CD4-positive, CD25-positive, alpha-beta regulatory T cell (primary cell): ENCODE data around the gene APOL4. TPM values are rescaled to one million over a fixed set of nuclear protein-coding genes. Genes with fewer than 3 reads are reported as not detected.
"Not testable (repeated sequence)": the region's sequence is repeated elsewhere in the genome, so short reads cannot be mapped to it uniquely, and the experiment has no call there.

Experiments
- ATAC-seq, 2 donors: fragments of 150-1000 bp; cut with Tn5 transposase; one replicate each; pipeline ENCODE4 v1.10.0; 2021; ENCODE audit warnings: low read depth in 2 of 2, moderate number of reproducible peaks in 2 of 2, moderate library complexity in 1 of 2
- DNase-seq, 3 donors: peaks; one replicate each; pipeline versions ENCODE4 v3.0.0 to v3.0.0-alpha.2; 2012 to 2022; ENCODE audit warnings: mixed read lengths in 1 of 3
- H3K27ac ChIP-seq: one replicate; pipeline ENCODE4 v1.7.0; 2013; ENCODE audit warnings: mild to moderate bottlenecking, low read length; ENCODE audit not compliant: insufficient read depth, poor library complexity, severe bottlenecking
- H3K27me3 ChIP-seq: one replicate; pipeline ENCODE4 v1.7.0; 2013; ENCODE audit warnings: low read length; ENCODE audit not compliant: control insufficient read depth, insufficient read depth
- H3K36me3 ChIP-seq: one replicate; pipeline ENCODE4 v1.7.0; 2013; ENCODE audit warnings: mild to moderate bottlenecking, low read length, moderate library complexity; ENCODE audit not compliant: control insufficient read depth, insufficient read depth
- H3K4me1 ChIP-seq: 2 replicates; pipeline ENCODE4 v1.7.0; 2013; ENCODE audit warnings: mild to moderate bottlenecking, low read length; ENCODE audit not compliant: insufficient read depth, control insufficient read depth, poor library complexity, severe bottlenecking
- H3K4me3 ChIP-seq: one replicate; pipeline ENCODE4 v1.7.0; 2013; ENCODE audit warnings: low read depth, mild to moderate bottlenecking, low read length, moderate library complexity
- H3K9me3 ChIP-seq, 2 experiments: 1 replicate in 1 of 2; 2 replicates in 1 of 2; pipeline ENCODE4 v1.7.0; 2013; ENCODE audit warnings: low read length in 2 of 2, mild to moderate bottlenecking in 1 of 2, moderate library complexity in 1 of 2; ENCODE audit not compliant: control insufficient read depth in 2 of 2
- H3K27ac Mint-ChIP-seq, 3 donors: one replicate each; pipeline ENCODE4 v1.8.0; 2020 to 2022; ENCODE audit warnings: mild to moderate bottlenecking in 3 of 3, mixed read lengths in 3 of 3, moderate library complexity in 2 of 3
- H3K27me3 Mint-ChIP-seq: one replicate; pipeline ENCODE4 v1.8.0; 2022; ENCODE audit warnings: mild to moderate bottlenecking, mixed read lengths
- H3K36me3 Mint-ChIP-seq: one replicate; pipeline ENCODE4 v1.8.0; 2020; ENCODE audit warnings: mixed read lengths
- H3K4me1 Mint-ChIP-seq, 4 donors: one replicate each; pipeline ENCODE4 v1.8.0; 2020 to 2022; ENCODE audit warnings: mixed read lengths in 4 of 4, mild to moderate bottlenecking in 1 of 4
- H3K4me3 Mint-ChIP-seq, 4 donors: one replicate each; pipeline ENCODE4 v1.8.0; 2020 to 2022; ENCODE audit warnings: mild to moderate bottlenecking in 4 of 4, mixed read lengths in 4 of 4, moderate library complexity in 3 of 4
- H3K9me3 Mint-ChIP-seq, 7 donors: one replicate each; pipeline ENCODE4 v1.8.0; 2020 to 2022; ENCODE audit warnings: mixed read lengths in 7 of 7, mild to moderate bottlenecking in 3 of 7, moderate library complexity in 2 of 7
- polyA plus RNA-seq, 4 donors: library from polyadenylated mRNA; unstranded; fragments of 300-500 nt; fragmentation: Illumina TruSeq; gene quantifications; one replicate each; pipeline ENCODE4 v1.2.3, GENCODE V29; 2021
- total RNA-seq: library from RNA; stranded (reverse); gene quantifications from one replicate; pipeline ENCODE4 v1.2.3, GENCODE V29; 2022

The APOL4 gene
- total and polyA plus RNA-seq, 5 donors from 2014 or later: not detected

GRCh38 chr22:36211237-36211861 lies 9.7 kb upstream of the APOL4 start:
- no peak for ATAC-seq
- no peaks in the 10 kb centered on the region for H3K4me1 ChIP-seq
- peaks cover 12% of the 10 kb centered on the region for H3K27me3 ChIP-seq
- H3K4me3 ChIP-seq: no peak overlapping the region
- Mint-ChIP-seq H3K9me3 (peaks cover 0 to 9% (median 3%) of the 10 kb centered on the region in 7 donors), H3K36me3 (no peaks in the 10 kb centered on the region), H3K27me3 (peaks cover 66% of the 10 kb centered on the region), H3K27ac (peak overlapping the region in 1 of 3 donors; percentile 50), H3K4me3 (no peak overlapping the region), H3K4me1 (no peaks in the 10 kb centered on the region)
- no peak overlapping the region for H3K27ac ChIP-seq
- H3K9me3 ChIP-seq: peaks cover 6% of the 10 kb centered on the region in 2 experiments
- no peak for DNase-seq
- H3K36me3 ChIP-seq: no peaks in the 10 kb centered on the region

GRCh38 chr22:36210224-36210623 lies 8.6 kb upstream of the APOL4 start:
- Mint-ChIP-seq H3K27ac (no peak overlapping the region), H3K36me3 (no peaks in the 10 kb centered on the region), H3K4me1 (no peaks in the 10 kb centered on the region), H3K4me3 (no peak overlapping the region), H3K9me3 (peaks cover 0 to 9% (median 3%) of the 10 kb centered on the region in 7 donors), H3K27me3 (peaks cover 55% of the 10 kb centered on the region)
- H3K4me1 ChIP-seq: no peaks in the 10 kb centered on the region
- no peaks in the 10 kb centered on the region for H3K36me3 ChIP-seq
- H3K4me3 ChIP-seq: no peak overlapping the region
- no peak overlapping the region for H3K27ac ChIP-seq
- peaks cover 11% of the 10 kb centered on the region for H3K27me3 ChIP-seq
- H3K9me3 ChIP-seq: peaks cover 6% of the 10 kb centered on the region in 2 experiments
- no peak for ATAC-seq
- DNase-seq: no peak

GRCh38 chr22:36209488-36209908 lies 7.9 kb upstream of the APOL4 start:
- not testable (repeated sequence) for H3K4me3 Mint-ChIP-seq, H3K36me3 Mint-ChIP-seq, H3K36me3 ChIP-seq, H3K4me1 Mint-ChIP-seq, H3K4me1 ChIP-seq, H3K9me3 ChIP-seq, H3K27ac Mint-ChIP-seq, H3K9me3 Mint-ChIP-seq, ATAC-seq, H3K27ac ChIP-seq, DNase-seq, H3K4me3 ChIP-seq
- peaks cover 11% of the 10 kb centered on the region for H3K27me3 ChIP-seq
- H3K27me3 Mint-ChIP-seq: peaks cover 53% of the 10 kb centered on the region

- Histone ChIP-seq H3K4me3 (no peak overlapping the region), H3K9me3 (peaks cover 6% of the 10 kb centered on the region in 2 experiments), H3K36me3 (no peaks in the 10 kb centered on the region), H3K27me3 (peaks cover 11% of the 10 kb centered on the region), H3K27ac (no peak overlapping the region), H3K4me1 (no peaks in the 10 kb centered on the region)
- Mint-ChIP-seq H3K27me3 (peaks cover 48% of the 10 kb centered on the region), H3K27ac (no peak overlapping the region), H3K4me1 (no peaks in the 10 kb centered on the region), H3K36me3 (no peaks in the 10 kb centered on the region), H3K9me3 (peaks cover 0 to 9% (median 3%) of the 10 kb centered on the region in 7 donors), H3K4me3 (no peak overlapping the region)
- no peak for ATAC-seq
- DNase-seq: no peak
Measured at GRCh38 chr22:36208914-36209313, 7.3 kb upstream of the APOL4 start.

GRCh38 chr22:36208162-36208765 lies 6.7 kb upstream of the APOL4 start:
- no peak for ATAC-seq
- Histone ChIP-seq H3K36me3 (no peaks in the 10 kb centered on the region), H3K4me3 (no peak overlapping the region), H3K27ac (no peak overlapping the region), H3K27me3 (peaks cover 5% of the 10 kb centered on the region), H3K4me1 (no peaks in the 10 kb centered on the region), H3K9me3 (peaks cover 6% of the 10 kb centered on the region in 2 experiments)
- H3K4me1 Mint-ChIP-seq: no peaks in the 10 kb centered on the region
- no peak overlapping the region for H3K27ac Mint-ChIP-seq
- no peak overlapping the region for H3K4me3 Mint-ChIP-seq
- peaks cover 0 to 9% (median 3%) of the 10 kb centered on the region in 7 donors for H3K9me3 Mint-ChIP-seq
- no peak for DNase-seq
- H3K27me3 Mint-ChIP-seq: peaks cover 42% of the 10 kb centered on the region
- no peaks in the 10 kb centered on the region for H3K36me3 Mint-ChIP-seq

GRCh38 chr22:36206255-36206654 lies 4.6 kb upstream of the APOL4 start:
- peaks cover 31% of the 10 kb centered on the region for H3K27me3 Mint-ChIP-seq
- H3K36me3 ChIP-seq: no peaks in the 10 kb centered on the region
- H3K4me1 ChIP-seq: no peaks in the 10 kb centered on the region
- no peaks in the 10 kb centered on the region for H3K36me3 Mint-ChIP-seq
- ATAC-seq: no peak
- H3K4me3 Mint-ChIP-seq: no peak overlapping the region
- H3K27ac Mint-ChIP-seq: no peak overlapping the region
- no peak overlapping the region for H3K4me3 ChIP-seq
- H3K27me3 ChIP-seq: peaks cover 3% of the 10 kb centered on the region
- H3K9me3 Mint-ChIP-seq: peaks cover 0 to 9% (median 3%) of the 10 kb centered on the region in 7 donors
- no peak overlapping the region for H3K27ac ChIP-seq
- DNase-seq: no peak
- peaks cover 6% of the 10 kb centered on the region in 2 experiments for H3K9me3 ChIP-seq
- no peaks in the 10 kb centered on the region for H3K4me1 Mint-ChIP-seq

- peaks cover 30% of the 10 kb centered on the region for H3K27me3 Mint-ChIP-seq
- not testable (repeated sequence) for H3K27ac Mint-ChIP-seq, H3K4me3 ChIP-seq, ATAC-seq, H3K36me3 Mint-ChIP-seq, H3K9me3 Mint-ChIP-seq, H3K27ac ChIP-seq, H3K27me3 ChIP-seq, H3K4me3 Mint-ChIP-seq, H3K9me3 ChIP-seq, H3K4me1 Mint-ChIP-seq, H3K4me1 ChIP-seq, H3K36me3 ChIP-seq, DNase-seq
Measured at GRCh38 chr22:36205573-36205972, 4.0 kb upstream of the APOL4 start.

GRCh38 chr22:36204632-36205015 lies 3.0 kb upstream of the APOL4 start:
- Mint-ChIP-seq H3K4me1 (no peaks in the 10 kb centered on the region), H3K36me3 (no peaks in the 10 kb centered on the region), H3K27me3 (peaks cover 22% of the 10 kb centered on the region), H3K4me3 (no peak overlapping the region), H3K9me3 (peaks cover 0 to 9% (median 3%) of the 10 kb centered on the region in 7 donors), H3K27ac (peak overlapping the region in 1 of 3 donors; percentile 55)
- Histone ChIP-seq H3K4me3 (no peak overlapping the region), H3K4me1 (no peaks in the 10 kb centered on the region), H3K9me3 (peaks cover 4% of the 10 kb centered on the region in 2 experiments), H3K36me3 (no peaks in the 10 kb centered on the region), H3K27ac (no peak overlapping the region), H3K27me3 (no peaks in the 10 kb centered on the region)
- ATAC-seq (no peak), DNase-seq (no peak)
